Measurements from ENCODE around the gene RBM28. TPM values are rescaled to one million over a fixed set of nuclear protein-coding genes. Genes with fewer than 3 reads are reported as not detected.

RBM28 gene
- total RNA-seq, 1 experiment from 2014 or later, result 70.0 TPM

DNA sequence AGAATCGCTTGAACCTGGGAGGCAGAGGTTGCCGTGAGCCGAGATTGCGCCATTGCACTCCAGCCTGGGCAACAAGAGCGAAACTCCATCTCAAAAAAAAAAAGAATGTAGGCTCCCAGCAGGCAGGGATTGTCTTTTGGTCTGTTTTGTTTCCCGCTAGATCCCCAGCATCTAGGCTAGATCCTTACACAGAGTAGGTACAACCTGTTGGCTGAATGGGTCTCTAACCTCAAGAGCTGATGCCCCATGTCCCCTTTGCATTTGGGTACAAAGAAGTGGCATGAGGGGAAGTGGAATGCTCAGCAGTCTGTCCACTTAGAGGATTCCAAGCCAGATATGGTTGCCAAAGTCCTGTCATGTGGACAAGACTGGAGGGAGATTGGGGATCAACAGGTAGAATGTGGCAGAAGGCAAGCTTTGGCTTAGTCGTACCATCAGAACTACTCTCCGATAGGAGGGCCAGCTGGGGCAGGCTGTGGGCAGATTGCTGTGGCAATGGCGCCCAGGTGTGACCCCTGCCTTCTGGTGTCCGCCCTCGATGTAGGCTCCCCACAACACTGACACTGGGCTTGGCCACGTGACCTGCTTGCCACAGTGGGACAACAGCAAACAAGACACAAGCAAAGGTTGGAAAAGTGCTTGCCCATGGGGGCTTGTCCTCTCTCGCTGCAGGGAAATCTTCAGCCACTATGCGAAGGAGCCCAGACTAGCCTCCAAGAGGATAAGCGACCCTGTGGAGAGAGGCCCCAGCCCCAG is 81.3 kb downstream of the RBM28 start:
- WGBS (ENCODE audit: extremely low coverage, insufficient read length, low lambda C conversion rate), result no CpG with 5 or more reads among the region's 15 CpGs
- H3K9ac ChIP-seq (ENCODE audit: extremely low read depth, insufficient read length, low read length), result no peak overlapping the region
- H3K27me3 ChIP-seq (ENCODE audit: insufficient read depth, low read length), result no peaks in the 10 kb centered on the region
- H2BK15ac ChIP-seq (ENCODE audit: low read depth, low read length), result no peak overlapping the region
- no peaks in the 10 kb centered on the region for H4K20me1 ChIP-seq (ENCODE audit: control insufficient read depth, insufficient read depth, insufficient read length)
- no peak overlapping the region for H4K5ac ChIP-seq (ENCODE audit: insufficient read length, low read depth, low read length)
- H2BK5ac ChIP-seq (ENCODE audit: insufficient read length, low read length), result no peak overlapping the region
- TF ChIP-seq, protein P1, sequence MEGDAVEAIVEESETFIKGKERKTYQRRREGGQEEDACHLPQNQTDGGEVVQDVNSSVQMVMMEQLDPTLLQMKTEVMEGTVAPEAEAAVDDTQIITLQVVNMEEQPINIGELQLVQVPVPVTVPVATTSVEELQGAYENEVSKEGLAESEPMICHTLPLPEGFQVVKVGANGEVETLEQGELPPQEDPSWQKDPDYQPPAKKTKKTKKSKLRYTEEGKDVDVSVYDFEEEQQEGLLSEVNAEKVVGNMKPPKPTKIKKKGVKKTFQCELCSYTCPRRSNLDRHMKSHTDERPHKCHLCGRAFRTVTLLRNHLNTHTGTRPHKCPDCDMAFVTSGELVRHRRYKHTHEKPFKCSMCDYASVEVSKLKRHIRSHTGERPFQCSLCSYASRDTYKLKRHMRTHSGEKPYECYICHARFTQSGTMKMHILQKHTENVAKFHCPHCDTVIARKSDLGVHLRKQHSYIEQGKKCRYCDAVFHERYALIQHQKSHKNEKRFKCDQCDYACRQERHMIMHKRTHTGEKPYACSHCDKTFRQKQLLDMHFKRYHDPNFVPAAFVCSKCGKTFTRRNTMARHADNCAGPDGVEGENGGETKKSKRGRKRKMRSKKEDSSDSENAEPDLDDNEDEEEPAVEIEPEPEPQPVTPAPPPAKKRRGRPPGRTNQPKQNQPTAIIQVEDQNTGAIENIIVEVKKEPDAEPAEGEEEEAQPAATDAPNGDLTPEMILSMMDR (conservative IDR thresholded peaks at IDR 0.05), result no peak
- H3K9me3 ChIP-seq (ENCODE audit: control insufficient read depth, low read depth, low read length), result no peaks in the 10 kb centered on the region
- H3K4ac ChIP-seq (ENCODE audit: low read depth, low read length), result no peak overlapping the region
- H3K18ac ChIP-seq (ENCODE audit: insufficient read length, low read depth, low read length), result no peak overlapping the region
- H3T11ph ChIP-seq (ENCODE audit: low read length), result no peak overlapping the region
- H2BK120ac ChIP-seq (ENCODE audit: low read depth, low read length, poor library complexity, severe bottlenecking), result no peak overlapping the region
- H3K14ac ChIP-seq (ENCODE audit: insufficient read depth, low read length), result no peak overlapping the region
- peaks cover 4% of the 10 kb centered on the region; the same call in 1 of the 2 replicates for H3K27me3 Mint-ChIP-seq (ENCODE audit: low read depth)
- H2BK20ac ChIP-seq (ENCODE audit: low read depth, low read length, poor library complexity, severe bottlenecking), result no peak overlapping the region
- H3K79me1 ChIP-seq (ENCODE audit: insufficient read depth, low read depth, low read length, poor library complexity, severe bottlenecking), result no peaks in the 10 kb centered on the region
- no peak overlapping the region for H2AFZ ChIP-seq (ENCODE audit: low read length)
- no peak overlapping the region for H4K91ac ChIP-seq (ENCODE audit: insufficient read length, low read depth, low read length)
- H3K27ac ChIP-seq (ENCODE audit: insufficient read length, low read depth, low read length), result no peak overlapping the region
- no peaks in the 10 kb centered on the region for H3K79me2 ChIP-seq (ENCODE audit: insufficient read depth, low read length)
- H3K23ac ChIP-seq (ENCODE audit: insufficient read length, low read depth, low read length), result no peak overlapping the region
- no peaks in the 10 kb centered on the region; a peak in 1 of 5 replicates for H3K9me3 Mint-ChIP-seq
- H2BK12ac ChIP-seq (ENCODE audit: insufficient read length, low read depth, low read length), result no peak overlapping the region
- no peak overlapping the region; a peak in 1 of 5 replicates for H3K4me3 Mint-ChIP-seq
- no peak for DNase-seq
- H3K4me1 Mint-ChIP-seq, result peaks cover 56 to 70% of the 10 kb centered on the region in 2 experiments
- no peak overlapping the region for H4K8ac ChIP-seq (replicated peaks; ENCODE audit: insufficient read length, low read depth, low read length)
- no peak overlapping the region for H3K4me2 ChIP-seq (ENCODE audit: insufficient read depth, insufficient read length, low read length)
- no peak overlapping the region for H3K27ac Mint-ChIP-seq
- H2AK5ac ChIP-seq (ENCODE audit: insufficient read length, low read length), result no peak overlapping the region
- no peaks in the 10 kb centered on the region for H3K23me2 ChIP-seq (ENCODE audit: insufficient read length, low read depth, low read length, poor library complexity, severe bottlenecking)
- H3K36me3 Mint-ChIP-seq (ENCODE audit: insufficient read depth in 1 of 3, low read depth in 3 of 3), result peaks cover 0 to 9% (median 3%) of the 10 kb centered on the region in 3 experiments; a peak in 3 of 7 replicates
- peaks cover 6% of the 10 kb centered on the region; the same call in 1 of the 2 replicates for H3K4me1 ChIP-seq (ENCODE audit: insufficient read depth, low read length)
- H3K56ac ChIP-seq (ENCODE audit: insufficient read length, low read depth, low read length), result no peak overlapping the region
